HG02798 (cell line): ENCODE measurements around the gene CAND2.

Source experiments
- ATAC-seq: cut with Tn5 transposase; IDR thresholded peaks from one replicate; pipeline ENCODE4 v1.9.1; 2021; ENCODE audit warnings: mild to moderate bottlenecking; ENCODE audit not compliant: unreplicated experiment, poor library complexity

The CAND2 gene

DNA sequence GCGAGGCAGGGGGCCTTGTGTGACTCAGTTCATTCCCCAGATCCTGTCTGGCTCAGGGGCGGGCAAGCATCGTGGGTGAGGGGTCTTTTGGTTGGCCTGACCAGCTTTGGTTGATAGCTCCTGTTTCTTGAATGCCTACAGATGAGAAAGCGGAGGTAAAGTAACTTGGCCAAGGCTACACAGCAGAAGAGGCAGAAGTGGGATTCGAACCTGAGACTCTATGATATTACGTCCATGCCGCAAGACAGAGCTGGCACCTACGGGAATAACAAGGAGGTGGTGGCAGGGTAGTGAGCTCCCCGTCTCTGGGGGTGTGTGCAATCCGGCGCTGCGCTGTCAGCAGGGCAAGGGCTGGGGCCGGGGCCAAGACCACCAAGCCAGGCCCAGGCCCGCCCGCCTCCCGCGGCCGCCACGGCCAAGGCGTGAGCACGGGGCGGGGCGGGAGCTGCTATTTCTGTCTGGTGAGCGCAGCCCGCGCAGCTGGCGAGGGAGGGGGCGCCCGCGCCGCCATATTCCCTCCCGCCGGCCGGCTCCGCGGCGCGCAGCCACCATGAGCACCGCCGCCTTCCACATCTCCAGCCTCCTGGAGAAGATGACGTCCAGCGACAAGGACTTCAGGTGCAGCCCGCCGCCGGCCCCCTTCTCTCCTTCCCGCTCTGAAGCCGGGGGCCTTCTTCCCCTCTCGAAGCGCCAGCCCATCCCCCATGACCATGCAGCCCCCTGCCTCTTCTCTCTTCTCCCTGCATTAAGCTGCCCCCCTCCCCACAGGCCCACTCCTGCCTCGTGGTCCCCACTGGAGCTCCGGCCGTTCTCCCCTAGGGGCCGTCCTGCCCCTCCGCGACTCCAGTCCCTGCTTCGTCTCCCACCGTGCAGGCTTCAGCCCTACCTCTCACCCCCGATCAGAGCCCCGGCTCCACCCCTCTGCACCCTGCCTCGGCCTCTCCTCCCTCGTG lies at the start of gene CAND2:
Gene CAND2, plus strand, starts transcription at position 510 of the 953 bp plus-strand sequence. Its CDS starts 41 bp downstream, at position 551.
- no peak for ATAC-seq

DNA sequence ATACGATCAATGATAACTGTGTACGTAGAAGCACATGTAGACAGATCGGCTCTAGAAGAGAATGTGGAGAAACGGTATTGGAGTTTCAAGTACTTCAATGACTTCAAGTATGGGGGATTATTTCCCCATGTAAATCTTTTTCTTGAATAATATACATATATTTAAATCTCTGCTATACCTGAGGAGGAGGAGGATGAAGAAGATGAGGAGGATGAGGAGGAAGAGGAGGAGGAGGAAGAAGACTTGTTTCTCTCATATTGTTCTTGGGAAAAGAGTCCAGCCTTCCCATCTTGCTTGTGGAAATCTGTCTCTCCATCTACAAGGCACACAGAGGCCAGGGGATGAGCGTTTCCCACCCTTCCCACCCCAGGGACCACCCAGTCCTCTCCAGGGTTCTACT lies 48.0 kb upstream of the CAND2 start:
- ATAC-seq: no peak

DNA sequence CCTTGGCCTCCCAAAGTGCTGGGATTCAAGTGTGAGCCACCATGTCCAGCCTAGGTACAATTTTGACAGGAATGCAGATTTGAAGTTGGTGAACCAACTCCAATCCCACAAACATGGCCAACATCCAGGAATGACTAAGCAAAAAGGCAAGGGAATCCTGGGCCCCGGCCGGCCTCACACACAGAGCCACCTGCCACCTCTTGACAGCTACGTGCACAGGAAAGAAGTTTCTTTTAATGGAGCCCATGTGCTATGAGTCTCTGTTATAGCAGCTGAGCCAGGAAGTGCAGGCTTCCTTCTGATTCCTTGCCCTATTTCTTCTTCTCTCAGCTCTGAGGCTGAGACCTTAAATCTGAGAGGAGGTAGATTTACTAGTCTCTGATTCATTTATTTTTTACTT lies 46.3 kb upstream of the CAND2 start:
- peak; percentile 20 for ATAC-seq

DNA sequence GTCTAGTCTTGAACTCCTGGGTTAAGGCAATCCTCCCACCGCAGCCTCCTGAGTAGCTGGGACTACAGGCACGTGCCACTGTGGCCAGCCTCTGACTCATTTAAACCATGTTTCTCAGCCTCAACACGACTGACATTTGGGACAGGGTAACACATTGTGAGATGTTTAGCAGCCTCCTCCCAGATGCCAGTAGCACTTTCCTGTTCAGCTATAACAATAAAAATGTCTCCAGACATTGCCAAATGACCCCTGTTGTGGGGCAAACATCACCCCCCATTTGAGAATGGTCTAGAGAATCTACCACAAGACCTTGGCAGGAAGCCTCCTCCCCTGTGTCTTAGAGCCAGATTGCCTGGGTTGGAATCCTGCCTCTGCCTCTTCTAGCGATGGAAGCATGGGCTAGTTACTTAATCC lies 45.8 kb upstream of the CAND2 start:
- peak; percentile 57 for ATAC-seq

DNA sequence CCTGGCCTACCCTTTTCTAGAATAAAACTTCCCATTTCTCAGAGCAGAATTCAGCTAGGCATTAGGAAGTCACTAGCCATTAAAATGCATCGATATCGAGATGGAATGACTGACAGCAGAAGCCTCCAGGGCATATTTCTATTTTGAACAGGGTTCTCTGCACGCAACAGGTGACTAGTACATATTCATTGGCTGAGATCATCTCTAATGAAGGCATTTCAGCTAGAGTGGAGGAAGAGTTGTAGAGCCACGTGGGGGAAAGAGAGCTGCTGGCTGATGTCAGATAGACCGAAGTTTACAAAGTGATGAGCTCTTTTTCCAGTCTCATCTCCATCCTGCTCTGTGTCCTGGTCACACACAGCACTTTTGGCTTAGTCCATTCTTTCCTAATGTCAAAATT lies 44.9 kb upstream of the CAND2 start:
- no peak for ATAC-seq

DNA sequence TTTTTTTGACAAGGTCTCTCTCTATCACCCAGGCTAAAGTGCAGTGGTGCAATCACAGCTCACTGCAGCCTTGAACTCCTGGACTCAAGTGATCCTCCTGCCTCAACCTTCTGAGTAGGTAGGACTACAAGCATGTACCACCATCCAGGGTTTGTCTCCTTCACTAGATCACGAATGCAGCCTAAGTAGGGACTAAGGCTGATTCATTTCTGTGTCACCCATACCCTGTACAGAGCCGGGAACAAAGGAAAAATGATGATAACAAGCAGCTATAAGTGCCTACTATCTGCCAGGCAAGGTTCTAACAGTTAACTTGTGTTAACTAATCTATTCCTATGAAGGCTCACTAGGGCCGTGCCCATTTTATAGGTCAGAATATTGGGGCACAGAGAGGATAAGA lies 44.4 kb upstream of the CAND2 start:
- no peak for ATAC-seq

GRCh38 chr3:12752809-12753208 lies 43.7 kb upstream of the CAND2 start:
- ATAC-seq: no peak

GRCh38 chr3:12753275-12754028 lies 43.0 kb upstream of the CAND2 start:
- ATAC-seq: no peak

DNA sequence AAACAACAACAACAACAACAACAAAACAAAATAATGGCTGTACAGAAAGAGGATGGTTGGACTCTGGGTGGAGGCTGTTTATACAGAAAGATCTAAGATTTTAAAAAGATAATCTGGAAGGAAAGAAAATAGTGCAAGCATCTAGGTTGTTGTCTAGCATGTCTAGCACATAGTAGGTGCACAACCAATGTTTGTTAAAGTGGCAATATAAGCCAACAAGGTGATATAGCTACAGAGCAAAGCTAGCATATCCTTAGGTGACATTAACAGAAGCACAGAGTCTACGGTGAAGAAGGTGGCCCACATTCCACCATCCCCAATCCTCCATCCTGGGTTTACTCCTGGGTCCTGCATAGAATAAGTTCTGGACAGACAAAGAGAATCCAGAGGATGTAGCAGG lies 42.2 kb upstream of the CAND2 start:
- ATAC-seq: no peak

DNA sequence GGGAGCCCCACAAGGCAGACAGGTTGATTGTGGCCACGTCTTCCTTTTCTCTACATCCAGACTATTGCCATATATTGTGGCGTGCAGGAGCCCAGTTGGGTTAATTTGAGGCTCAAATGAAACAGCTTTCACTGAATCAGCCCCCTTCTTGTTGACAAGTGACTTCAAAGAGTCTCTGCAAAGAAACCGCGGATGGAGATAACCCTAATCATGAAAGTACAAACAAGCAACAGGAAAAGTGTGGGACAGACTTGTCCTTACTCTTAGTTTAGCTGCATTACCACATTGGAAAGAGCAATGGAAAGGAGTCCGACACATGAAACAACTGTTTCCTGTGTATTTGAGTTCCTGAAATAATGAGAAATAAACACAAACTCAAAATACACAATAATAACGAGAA lies 40.7 kb upstream of the CAND2 start:
- ATAC-seq: no peak

- ATAC-seq: no peak
Observed at GRCh38 chr3:12756175-12756574, 40.3 kb upstream of the CAND2 start.

DNA sequence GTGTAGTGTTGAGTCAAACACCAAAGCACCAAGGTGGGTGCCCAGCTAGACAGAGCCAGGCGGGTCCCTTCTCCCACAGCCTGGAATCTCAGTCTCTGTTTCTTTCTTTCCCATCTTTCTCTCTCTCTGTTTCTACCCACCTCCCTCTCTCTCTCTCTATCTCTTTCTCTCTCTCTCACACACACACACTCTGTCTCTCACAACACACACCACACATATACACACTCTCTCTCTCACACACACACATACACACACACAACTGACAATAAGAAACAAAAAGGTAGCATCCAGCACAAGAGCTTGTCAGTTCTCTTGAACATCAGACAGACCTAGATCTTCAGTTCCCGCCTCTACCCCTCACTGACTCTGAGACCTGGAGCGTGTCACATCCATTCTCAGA lies 39.8 kb upstream of the CAND2 start:
- ATAC-seq: no peak

GRCh38 chr3:12758025-12758781 lies 38.3 kb upstream of the CAND2 start:
- no peak for ATAC-seq

DNA sequence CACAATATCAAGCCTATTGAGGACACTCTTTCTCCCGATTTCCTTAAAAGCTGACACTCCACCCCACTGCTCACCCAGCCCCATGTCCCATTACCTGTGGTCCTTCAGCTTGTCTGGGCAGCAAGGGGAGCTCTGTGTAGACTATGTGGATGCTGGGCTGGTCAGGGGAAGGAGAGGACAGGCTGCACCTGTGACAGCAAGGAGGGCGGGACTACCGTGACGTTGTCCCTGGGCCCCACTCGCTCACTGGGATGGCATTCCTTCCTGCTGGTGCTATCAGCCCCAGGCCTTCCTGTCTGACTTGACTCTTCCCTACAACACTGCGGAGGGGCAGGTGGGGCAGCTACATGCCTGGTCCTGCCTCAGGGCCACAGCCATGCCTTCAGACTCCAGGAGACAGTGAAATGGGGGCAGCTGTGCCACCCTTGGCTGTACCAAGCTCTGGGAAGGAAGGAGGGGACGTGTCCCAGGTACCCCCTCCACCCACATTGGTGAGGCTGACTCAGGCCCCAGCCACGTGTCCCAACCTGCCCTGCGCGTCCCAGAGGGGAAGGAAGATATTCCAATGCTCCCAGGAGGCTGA lies 37.3 kb upstream of the CAND2 start, which contains the start of gene TMEM40:
Gene TMEM40, minus strand, starts transcription at position 163 of the 583 bp plus-strand sequence. CDS start 9,427 bp downstream, outside the sequence.
- no peak for ATAC-seq

DNA sequence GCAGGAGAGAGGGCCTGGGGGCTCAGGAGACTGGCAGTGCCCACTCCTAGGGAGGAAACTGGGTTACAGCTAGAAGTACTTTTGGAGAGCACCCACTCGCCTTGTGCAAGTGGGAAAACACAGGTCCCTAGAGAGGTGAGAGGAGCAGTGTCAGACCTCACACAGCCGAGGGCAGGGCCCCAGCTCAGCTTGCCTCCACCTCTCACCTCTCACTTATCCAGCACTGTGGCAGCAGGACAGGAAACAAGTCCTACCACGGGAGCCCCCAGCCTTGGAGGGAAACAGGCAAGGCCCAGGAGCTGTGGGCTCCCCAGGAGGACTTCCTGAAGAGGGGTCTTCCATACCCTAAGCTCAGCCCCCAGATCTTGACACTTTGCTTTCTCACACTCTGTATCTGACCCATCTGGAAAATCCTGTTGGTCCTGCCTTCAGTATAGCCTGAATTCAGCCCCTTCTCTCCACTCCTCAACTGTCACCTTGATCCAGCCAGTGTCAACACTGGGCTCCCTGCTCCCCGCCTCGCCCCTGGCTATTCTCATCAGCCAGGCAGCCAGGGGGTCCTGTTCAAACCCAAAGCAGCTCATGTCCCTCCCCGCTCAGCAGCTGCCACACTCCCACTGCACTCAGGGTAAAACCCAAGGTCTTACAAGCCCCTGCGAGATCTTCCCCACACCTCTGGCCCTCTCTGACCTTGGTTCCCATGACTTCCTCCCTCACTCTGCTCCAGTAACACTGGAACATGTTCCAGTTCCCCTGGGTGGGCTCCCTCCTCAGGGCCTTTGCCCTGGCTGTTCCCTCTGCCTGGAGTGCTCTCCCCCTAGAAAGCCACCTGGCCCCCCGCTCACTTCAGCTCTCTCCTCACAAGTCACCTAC lies 36.6 kb upstream of the CAND2 start:
- no peak for ATAC-seq

GRCh38 chr3:12764171-12764776 lies 32.2 kb upstream of the CAND2 start:
- ATAC-seq: no peak

DNA sequence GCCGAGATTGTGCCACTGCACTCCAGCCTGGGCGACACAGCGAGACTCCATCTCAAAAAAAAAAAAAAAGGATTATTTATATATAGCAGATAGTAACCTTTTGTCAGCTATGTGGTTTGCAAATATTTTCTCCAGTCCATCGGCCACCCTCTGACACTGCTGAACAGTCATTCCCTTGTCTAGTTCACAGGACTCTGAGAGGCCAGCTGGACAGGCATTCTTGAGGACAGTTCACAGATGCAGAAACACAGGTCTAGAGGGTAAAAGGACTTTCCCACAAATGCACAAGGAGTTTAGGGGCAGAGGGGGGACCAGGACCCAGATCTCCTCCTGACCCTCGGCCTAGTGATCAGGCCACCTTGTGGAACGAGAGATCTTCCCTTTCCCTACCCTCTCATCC lies 29.9 kb upstream of the CAND2 start:
- no peak for ATAC-seq

DNA sequence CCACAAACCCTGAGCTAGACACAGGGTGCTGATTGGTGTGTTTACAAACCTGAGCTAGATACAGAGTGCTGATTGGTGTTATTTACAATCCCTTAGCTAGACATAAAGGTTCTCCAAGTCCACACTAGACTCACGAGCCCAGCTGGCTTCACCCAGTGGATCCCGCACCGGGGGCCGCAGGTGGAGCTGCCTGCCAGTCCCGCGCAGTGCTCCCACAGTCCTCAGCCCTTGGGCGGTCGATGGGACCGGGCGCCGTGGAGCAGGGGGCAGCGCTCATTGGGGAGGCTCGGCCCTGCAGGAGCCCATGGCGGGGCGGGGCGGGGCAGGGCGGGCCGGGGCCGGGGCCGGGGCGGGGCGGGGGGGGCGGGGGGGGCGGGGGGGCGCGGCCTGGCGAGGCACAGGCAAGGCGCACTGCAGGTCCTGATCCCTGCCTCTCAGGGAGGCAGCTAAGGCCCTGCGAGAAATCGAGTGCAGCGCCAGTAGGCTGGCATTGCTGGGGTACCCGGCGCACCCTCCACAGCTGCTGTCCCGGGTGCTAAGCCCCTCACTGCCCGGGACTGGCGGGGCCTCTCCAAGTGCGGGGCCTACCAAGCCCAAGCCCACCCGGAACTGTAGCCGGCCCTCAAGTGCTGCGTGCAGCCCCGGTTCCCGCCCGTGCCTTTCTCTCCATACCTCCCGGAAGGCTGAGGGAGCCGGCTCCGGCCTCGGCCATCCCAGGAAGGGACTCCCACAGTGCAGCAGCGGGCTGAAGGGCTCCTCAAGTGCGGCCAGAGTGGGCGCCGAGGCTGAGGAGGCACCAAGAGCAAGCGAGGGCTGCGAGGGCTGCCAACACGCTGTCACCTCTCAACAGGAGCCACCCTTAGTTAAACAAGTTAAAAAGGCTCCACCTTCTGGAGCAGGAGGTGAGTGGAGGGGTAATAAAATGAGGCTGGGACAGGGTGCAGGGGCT lies 27.6 kb upstream of the CAND2 start:
- ATAC-seq: no peak
